ENCODE data around the gene PMP22.
A peak's percentile ranks its signal among the peaks of the same experiment; 100 is the strongest.

The PMP22 gene

DNA sequence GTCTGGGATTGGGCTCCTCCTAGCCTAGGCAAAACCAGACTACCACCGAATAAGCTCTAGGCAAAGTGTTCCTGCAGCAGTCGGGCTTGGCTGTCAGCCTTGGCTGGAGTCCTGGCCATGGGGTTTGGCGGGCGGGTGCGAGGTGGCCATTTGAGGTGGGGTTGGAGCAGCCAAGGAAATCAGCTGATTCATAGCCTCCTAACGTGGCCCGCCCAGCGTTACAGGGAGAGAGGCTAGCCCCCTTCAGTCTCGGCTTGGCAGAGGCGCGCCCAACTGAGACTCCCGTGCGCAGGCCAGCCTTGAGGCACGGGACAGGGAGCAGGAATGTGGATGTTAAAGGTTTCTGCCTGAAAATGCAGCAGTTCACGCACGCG is 1.9 kb downstream of the PMP22 start:
- TF ChIP-seq TAF1 (IDR thresholded peaks at IDR 0.05; ENCODE audit: low read depth) (no peak), ZBTB7A (IDR thresholded peaks at IDR 0.05; ENCODE audit: low read depth) (no peak), REST (IDR thresholded peaks at IDR 0.05; ENCODE audit: low read depth) (no peak), TCF12 (IDR thresholded peaks at IDR 0.05; ENCODE audit: low read depth) (no peak), TEAD4 (IDR thresholded peaks at IDR 0.05) (no peak), CEBPB (IDR thresholded peaks at IDR 0.05) (no peak), YY1 (IDR thresholded peaks at IDR 0.05; ENCODE audit: low read depth) (no peak), EGR1 (IDR thresholded peaks at IDR 0.05) (no peak), CREB1 (IDR thresholded peaks at IDR 0.05; ENCODE audit: low read depth) (no peak), RAD21 (IDR thresholded peaks at IDR 0.05; ENCODE audit: low read depth) (no peak), FOXM1 (IDR thresholded peaks at IDR 0.05; ENCODE audit: borderline replicate concordance, low read depth) (no peak)
- TF ChIP-seq, protein P1, sequence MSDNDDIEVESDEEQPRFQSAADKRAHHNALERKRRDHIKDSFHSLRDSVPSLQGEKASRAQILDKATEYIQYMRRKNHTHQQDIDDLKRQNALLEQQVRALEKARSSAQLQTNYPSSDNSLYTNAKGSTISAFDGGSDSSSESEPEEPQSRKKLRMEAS (IDR thresholded peaks at IDR 0.05): no peak

DNA sequence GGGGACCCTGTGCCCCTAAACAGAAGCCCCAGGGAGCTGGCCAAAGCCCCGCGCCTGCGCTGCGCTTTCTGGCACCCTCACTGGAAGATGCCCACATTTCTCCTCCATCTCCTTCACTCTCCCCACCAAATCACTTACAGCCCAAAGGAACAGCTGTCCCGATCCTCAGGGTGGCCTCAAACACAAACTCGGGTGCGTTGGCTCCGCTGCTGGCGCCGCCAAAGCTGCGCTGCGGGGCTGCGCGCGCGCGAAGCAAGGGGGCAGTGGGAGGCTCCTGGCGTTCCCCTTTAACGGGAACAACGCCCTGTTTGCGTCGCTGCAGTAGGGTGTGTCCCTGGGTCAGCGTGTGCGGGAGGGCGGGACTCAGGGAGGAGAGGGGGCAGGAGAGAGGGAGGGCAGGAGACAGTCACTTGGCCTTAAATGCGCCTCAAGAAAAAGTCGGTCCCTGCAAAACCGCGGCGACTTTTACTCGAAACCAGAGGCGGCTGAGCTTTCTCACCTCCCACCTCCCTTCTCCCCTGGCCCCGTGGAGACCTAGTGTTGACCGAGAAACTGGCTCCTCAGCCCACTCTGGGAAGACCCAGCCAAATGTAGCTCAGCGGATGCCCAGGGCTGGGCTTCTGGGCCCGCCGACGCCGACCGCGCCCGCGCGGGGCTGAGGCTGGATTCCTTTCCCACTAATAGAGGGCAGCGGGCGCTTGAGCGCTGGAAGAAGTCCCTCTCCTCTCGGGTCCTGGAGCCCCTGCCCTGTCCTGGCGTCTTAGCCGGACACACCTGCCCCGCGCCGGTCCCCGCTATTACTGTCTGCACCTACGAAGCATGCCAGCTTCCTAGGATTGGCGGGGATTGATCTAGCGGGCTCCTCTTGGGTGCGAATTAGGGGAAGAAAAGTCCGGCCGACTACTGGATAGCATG is 2.6 kb downstream of the PMP22 start:
- TF ChIP-seq, protein P1 (IDR thresholded peaks at IDR 0.05): peak; percentile 41; the same call in 1 of the 2 replicates
- TF ChIP-seq RAD21 (IDR thresholded peaks at IDR 0.05; ENCODE audit: low read depth) (peak; percentile 2; the same call in 1 of the 2 replicates), TCF12 (IDR thresholded peaks at IDR 0.05; ENCODE audit: low read depth) (no peak)

DNA sequence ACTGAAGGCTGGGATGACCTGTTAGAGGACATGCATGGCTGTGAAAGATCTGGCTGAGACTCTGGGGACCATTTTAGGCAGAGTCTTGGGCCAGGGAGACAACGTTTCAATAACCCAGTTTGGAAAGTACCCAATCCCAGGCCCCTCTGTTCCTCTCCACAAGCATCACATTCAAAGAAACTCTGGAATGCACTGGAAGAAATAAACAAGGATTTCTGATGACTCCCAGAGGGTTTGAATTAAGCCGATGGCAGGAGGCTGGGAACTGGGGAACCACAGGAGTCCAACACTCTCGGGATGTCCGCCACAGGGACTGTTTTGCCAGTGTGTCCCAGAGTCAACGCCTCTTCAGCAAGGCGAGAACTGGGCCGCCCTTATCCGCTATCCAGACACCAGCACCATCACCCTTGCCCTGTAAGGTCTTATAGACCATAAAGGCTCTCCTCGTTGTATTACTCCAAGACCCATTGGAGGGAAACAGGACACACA is 3.3 kb downstream of the PMP22 start:
- TF ChIP-seq FOXM1 (IDR thresholded peaks at IDR 0.05; ENCODE audit: borderline replicate concordance, low read depth) (no peak), CREB1 (IDR thresholded peaks at IDR 0.05; ENCODE audit: low read depth) (no peak), REST (IDR thresholded peaks at IDR 0.05; ENCODE audit: low read depth) (no peak), YY1 (IDR thresholded peaks at IDR 0.05; ENCODE audit: low read depth) (no peak), ZBTB7A (IDR thresholded peaks at IDR 0.05; ENCODE audit: low read depth) (no peak), NFIC (IDR thresholded peaks at IDR 0.05) (no peak)

DNA sequence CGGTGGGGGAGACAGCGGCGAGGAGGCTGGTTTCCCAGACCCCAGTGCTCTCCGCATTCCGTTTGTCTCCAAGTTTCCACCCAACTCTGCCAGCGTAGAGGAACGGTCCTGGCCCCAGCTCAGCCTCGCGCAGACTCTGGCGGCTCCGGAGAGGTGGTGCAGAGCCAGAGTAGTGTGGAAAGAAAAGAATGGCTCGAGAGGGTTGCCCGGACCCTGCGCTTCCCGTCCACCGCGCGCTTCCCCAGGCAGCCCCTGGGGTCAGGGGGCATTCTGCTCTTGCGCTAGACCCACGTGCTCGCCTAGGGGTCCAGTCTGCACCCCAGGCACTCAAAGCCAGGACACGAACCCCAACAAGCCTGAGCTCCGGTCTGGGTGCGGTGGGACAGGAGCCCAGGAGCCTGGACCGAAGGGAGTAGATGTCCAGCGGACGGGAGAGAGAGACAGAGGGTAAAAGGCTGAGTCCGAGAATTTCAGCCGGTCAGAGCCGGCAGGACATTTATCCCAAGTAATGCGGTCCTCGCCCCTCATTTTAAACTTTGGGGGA is 3.8 kb downstream of the PMP22 start:
- TF ChIP-seq TCF12 (IDR thresholded peaks at IDR 0.05; ENCODE audit: low read depth) (no peak), ZBTB7A (IDR thresholded peaks at IDR 0.05; ENCODE audit: low read depth) (no peak), REST (IDR thresholded peaks at IDR 0.05; ENCODE audit: low read depth) (no peak), RAD21 (IDR thresholded peaks at IDR 0.05; ENCODE audit: low read depth) (no peak), EGR1 (IDR thresholded peaks at IDR 0.05) (no peak), FOXM1 (IDR thresholded peaks at IDR 0.05; ENCODE audit: borderline replicate concordance, low read depth) (no peak), TAF1 (IDR thresholded peaks at IDR 0.05; ENCODE audit: low read depth) (no peak), TEAD4 (IDR thresholded peaks at IDR 0.05) (no peak), CREB1 (IDR thresholded peaks at IDR 0.05; ENCODE audit: low read depth) (no peak), YY1 (IDR thresholded peaks at IDR 0.05; ENCODE audit: low read depth) (no peak), CEBPB (IDR thresholded peaks at IDR 0.05) (no peak), NFIC (IDR thresholded peaks at IDR 0.05) (no peak), EP300 (IDR thresholded peaks at IDR 0.05; ENCODE audit: borderline replicate concordance) (no peak)
- TF ChIP-seq, protein P1 (IDR thresholded peaks at IDR 0.05): no peak
- TF ChIP-seq, protein P2, sequence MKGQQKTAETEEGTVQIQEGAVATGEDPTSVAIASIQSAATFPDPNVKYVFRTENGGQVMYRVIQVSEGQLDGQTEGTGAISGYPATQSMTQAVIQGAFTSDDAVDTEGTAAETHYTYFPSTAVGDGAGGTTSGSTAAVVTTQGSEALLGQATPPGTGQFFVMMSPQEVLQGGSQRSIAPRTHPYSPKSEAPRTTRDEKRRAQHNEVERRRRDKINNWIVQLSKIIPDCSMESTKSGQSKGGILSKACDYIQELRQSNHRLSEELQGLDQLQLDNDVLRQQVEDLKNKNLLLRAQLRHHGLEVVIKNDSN (IDR thresholded peaks at IDR 0.05): no peak

Measured in Ishikawa (cell line).